Stimulated activated naive CD4-positive, alpha-beta T cell treated with Interleukin-2 at 50 U/mL for 16 hours (primary cell): ENCODE data around the gene CEP112.

Source experiments
- DNase-seq: peaks from one replicate; lab custom pipeline; 2025; lab: John Stamatoyannopoulos, UW

The CEP112 gene

DNA sequence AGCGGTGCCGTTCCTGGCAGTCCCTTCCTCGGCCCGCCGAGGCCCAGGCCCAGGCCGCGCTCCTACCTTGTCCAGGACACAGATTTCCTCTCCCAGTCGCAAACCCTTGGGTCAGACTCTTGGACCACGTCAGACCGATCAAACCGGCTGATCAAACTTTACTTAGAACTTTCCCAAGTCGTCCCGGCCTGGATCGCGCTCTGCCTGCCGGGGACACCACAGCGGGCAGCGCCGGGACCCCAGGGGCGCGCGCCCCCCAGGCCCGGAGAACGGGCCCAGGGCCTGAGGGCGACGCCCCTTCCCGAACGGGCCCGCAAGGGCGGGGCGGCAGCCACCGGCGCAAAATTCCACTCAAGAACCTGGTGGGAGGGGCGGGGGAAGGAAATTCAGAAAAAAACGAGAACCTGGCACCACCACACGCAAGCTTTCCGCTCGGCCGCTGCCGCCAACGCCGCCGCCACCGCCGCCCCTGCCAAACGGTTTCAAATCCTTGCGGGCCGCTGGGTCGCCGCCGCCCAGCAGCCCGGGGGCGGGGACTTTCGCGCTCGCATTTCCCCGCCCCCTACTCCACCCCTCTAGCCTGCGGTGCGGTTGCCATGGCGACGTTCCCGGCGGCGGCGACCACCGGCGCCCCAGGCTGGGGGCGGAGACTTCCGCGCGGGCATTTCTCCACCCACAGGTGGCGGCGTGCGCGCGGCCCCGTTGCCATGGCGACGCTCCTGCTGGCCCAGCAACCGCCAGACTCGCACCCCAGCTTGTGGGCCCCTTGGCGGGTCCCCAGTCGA lies at the start of gene CEP112:
Gene CEP112 (minus strand): TSS at position 541 of the 785 bp plus-strand sequence.
- peak; percentile 81 for DNase-seq

DNA sequence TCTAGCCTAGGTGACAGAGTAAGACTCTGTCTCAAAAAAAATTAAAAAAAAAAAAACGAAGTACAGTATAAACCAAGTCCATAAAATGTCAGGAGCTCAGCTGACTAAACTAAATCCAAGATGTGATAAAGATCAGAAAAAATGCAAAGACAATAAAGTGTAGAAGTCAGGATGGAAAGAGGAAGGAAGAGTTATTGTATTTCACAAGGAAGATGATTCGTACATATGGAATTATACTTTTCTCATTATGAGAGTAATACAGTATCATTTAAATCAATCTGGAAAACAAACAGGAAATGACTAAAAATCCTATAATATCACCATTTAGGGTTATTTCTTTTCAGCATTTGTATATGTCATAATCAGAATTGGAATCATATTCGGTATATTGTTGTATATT lies 48.7 kb upstream of the CEP112 start:
- DNase-seq, result no peak

DNA sequence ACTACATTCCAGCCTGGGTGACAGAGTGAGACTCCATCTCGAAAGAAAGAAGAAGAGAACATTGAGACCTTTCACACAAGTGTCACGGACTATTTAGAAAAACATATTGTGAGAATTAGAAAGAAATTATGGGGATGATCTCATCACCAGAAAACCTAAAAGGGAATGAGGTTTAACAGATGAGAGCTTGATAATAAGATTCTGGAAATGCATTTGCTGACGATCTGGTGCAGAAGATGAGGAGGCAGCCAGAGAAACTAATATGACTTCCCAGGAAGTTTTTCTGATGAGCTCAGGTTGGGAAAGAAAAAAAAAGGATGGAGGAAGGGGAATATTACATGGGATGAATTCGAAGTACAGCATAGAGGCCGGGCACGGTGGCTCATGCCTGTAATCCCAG lies 48.1 kb upstream of the CEP112 start:
- DNase-seq, result no peak

DNA sequence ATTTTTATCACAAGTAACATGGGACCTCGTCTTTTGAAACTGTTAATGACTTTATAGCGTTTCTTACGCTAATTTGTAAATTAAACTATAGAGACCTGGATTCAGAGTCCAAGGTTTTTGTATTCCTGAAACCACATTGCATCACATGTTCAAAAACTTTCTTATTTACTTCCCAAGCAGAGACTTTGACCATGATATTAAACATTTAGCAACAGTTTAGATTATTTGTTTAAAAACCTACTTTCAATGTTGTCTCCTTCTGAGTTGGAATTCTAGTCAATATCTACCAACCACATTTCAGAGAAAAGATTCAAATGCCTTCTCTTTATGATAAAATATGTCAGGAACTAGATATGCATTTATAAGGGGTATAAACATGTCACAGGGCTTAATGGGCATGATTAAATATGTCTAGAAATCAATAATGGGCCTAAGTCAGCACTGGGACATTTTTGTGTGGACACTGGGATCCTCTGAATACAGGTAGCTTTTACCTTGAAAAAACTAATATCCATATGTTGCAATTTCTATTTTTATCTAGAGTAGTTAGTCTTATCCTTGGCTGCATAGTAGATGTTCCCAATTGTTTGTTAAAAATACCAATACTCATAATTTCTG lies 43.6 kb upstream of the CEP112 start:
- no peak for DNase-seq

DNA sequence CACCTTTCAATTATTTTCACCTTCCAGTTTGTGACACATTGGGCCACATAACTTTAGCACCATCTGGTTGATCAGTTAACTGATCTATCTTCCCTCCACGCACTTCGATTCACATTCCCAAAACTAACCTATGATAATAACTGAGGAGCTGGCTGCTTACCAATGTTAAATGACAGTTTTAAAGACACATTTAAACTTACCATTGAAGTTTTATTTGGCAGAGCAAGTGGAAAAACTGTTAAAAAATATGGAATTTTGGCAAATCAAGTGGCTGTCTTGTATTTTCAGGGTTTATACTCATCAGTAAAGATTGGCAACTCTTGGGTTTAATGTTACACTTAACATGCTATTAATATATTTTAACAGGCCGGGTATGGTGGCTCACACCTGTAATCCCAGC lies 42.7 kb upstream of the CEP112 start:
- no peak for DNase-seq

DNA sequence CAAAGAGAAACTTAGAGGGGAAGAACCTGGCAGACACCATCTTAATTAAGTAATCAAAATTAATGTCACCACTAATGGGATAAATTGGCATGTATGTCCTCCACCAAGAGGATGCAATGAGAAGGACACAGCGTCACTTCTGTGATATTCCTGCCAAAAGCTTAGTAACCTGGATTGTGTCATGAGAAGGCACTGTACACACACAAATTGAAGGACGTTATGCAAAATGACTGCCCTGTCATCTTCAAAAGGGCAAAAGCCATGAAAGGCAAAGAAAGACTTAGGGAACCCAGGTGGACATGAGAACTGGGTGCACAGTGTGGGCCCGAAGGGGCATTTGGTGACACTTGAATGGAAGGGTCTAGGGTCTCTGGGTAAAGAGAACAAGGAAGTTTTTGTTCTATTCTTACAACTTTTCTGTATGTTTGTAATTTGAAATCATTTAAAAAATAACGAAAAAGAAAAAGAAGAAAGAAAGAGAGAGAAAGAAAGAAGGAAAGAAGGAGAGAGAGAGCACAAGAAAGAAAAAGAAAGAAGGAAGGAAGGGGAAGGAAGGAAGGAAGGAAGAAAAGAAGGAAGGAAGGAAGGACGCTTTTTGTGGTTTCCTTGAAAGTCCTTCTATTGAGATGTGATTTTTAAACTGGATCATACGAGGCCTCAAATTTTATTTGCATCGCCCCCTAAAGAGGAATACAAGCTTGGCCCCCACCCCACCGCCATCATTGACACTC lies 41.3 kb upstream of the CEP112 start:
- DNase-seq, result no peak

DNA sequence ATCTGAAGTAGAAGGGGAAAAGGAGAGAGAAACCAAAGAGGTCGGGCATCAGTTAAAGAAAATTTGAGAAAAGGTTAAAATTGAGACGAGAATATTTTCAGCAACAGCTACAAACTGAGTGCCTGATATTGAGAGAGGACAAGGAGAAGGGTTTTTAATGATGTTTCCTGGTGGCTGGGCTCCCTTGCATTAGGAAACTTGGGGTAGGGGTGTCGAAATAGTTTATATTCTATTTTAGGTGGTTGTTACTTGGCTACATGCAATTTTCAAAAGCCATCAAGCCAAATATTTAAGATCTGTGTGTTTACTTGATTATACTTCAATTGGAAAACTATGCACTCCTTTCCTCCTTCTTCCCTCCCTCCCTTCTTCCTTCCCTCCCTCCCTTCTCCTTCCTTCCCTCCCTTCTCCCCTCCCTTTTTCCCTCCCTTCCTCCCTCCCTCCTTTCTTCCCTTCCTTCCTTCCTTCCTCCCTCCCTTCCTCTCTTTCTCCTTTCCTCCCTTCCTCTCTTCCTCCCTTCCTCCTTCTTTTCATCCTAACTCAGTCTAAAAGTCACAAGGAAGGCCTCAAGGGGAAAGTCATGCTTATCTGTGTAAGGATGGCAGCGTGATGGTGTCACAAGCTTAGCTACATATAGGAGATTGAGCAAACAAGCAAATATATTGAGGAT lies 39.1 kb upstream of the CEP112 start:
- DNase-seq, result no peak

DNA sequence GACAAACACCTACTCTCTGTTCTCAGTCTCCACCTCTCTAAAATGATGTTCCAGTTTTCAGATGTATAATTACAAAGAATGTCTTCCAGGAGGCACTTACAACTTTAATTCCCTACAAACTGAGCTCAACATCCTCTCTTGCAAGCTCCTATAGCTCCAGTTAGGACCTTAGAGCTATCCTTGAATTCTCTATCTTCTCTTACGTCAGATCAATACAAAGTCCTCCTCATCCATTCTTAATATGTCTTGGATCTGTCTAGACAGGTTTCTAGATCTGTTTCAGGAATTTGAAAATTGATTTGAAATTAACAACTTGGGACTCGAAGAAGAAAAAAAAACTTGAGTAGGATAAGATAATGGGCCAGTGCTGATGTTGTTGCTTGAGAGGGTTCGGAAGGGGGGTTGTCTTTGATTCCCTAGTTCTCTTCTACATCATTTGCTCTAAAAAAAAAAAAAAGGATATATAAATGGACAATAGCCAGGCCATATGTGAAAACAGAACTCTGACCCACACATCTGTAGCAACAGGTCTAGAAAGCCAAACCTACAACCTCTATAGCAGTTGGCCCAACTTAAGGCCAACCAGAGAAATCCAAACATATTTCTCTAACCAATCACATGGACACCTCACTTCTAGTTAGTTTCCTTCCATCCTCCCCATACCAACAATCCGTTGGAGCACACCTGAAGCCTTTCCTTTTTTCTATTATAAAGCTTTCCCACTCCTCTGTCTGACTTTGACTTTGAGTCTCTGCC lies 38.0 kb upstream of the CEP112 start:
- DNase-seq, result no peak

DNA sequence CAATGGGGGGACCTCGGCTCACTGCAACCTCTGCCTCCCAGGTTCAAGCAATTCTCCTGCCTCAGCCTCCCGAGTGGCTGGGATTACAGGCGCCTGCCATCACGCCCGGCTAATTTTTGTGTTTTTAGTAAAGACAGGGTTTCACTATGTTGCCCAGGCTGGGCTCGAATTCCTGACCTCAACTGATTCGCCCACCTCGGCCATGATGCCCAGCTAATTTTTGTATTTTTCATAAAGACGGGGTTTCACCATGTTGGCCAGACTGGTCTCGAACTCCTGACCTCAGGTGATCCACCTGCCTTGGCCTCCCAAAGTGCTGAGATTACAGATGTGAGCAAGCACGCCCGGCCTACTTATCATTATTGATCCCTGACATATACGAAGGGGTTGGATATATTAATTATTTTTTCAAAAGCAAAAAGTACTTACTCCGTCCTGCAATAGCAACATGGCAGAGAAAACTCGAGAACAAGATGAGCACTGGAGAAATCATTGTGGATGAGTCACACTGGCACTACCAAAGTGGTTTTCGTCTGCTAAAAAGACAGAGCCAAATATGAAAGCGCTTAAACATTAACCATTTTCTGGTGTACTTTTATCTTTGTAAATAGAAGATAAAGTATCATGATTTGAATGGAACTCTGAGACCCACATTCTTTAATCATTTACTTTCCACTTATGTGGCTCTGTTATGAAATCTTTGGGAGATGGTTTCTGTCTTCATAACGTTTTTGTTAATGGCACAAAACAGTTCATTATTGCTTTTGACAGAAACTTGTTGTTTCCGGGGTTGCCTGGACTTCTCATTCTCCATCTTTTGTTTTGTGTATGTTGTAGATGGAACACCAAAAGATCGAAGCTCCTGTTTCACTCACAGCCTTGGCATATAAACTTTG lies 37.2 kb upstream of the CEP112 start, which contains the start of gene APOH:
Gene APOH (minus strand): TSS at position 529 of the 896 bp plus-strand sequence. CDS start 36 bp downstream, at position 493.
- DNase-seq, result no peak

DNA sequence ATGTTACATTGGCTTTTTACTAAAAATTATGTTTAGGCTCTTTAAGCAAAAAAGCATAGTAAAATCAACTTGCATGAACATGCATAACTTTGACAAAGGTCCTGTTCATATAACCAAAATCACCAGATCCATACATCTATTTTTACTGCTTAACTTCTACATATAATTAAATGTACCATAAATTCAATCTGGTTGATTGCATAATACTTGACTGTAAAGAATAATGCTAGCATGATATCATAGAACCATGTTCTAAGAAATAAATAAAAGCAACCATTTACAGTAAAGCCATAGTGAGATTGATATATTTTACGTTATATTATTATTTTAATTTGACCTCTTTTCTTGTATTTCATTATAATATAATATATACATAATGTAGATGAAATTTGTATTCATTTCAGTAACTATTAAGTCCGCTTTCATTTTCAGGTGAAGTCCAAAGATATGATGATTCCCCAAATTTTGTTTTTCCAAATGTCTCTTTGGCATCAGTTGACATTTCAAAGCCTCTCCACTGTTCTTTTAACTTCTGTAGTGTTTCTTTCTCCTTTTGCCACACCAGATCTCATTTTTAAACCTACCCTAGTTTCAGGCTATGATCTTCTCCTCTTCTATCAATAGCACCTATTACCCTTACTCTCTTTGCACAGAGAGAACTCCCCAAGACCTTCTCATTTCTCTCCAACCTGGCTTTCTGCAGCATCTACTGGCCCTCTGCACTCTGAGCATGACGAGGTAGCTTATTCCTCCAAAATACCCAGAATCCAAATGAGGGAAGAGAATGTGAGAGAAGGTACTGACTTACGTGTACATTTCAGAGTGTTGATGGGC lies 35.5 kb upstream of the CEP112 start:
- no peak for DNase-seq

DNA sequence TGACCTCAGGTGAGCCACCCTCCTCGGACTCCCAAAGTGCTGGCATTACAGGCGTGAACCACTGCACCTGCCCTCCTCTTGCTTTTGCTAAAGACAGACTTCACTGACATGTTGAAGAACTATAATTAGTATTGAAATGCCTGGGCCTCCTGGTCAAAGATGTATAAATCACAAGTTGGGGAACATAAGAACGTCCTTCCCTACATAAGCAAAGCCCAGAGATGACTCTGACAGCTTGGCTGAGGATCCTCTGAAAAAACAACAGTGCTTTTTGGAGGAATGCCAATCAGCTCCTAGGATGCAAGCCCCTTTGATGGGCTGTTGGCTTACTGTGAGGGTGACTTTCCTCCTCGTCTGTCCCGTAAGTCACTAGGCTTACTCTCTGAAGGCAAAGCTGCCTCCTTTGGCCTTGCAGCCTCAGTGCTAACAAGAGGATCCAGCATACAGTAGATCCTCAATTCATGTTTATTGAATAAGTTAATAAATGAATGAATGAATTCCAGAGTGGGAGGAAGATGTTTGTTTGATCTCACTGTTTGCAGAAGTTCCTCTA lies 30.9 kb upstream of the CEP112 start:
- no peak for DNase-seq

DNA sequence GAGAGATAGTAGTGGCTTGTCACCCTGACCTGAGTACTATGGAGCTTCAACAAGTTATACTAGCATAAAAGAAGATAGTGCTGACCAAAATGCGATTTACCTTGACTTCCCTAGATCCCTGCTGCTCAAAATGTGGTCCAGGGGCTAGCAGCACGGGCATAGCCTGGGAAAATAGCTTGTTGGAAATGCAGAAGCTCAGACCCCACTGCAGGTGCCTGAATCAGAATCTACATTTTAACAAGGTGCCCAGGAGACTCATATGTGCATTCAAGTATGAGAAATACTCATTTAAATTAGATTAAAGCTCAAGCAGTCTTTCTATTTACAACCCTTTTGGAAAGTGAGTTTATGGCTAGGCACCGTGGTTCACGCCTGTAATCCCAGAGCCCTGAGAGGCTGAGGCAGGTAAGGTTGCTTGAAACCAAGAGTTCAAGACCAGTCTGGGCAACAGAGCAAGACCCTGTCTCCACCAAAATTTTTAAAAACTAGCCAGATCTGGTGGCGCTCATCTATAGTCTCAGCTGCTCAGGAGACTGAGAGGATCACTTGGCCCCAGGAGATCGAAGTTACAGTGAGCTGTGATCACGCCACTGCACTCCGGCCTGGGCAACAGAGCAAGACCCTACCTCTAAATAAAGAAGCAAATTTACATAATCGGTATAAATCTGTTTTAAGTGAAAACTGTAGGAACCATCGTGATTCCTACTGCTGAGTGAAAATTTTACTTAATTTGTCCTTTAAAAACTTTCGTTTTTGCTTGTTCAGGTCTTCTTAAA lies 30.0 kb upstream of the CEP112 start:
- DNase-seq, result no peak

DNA sequence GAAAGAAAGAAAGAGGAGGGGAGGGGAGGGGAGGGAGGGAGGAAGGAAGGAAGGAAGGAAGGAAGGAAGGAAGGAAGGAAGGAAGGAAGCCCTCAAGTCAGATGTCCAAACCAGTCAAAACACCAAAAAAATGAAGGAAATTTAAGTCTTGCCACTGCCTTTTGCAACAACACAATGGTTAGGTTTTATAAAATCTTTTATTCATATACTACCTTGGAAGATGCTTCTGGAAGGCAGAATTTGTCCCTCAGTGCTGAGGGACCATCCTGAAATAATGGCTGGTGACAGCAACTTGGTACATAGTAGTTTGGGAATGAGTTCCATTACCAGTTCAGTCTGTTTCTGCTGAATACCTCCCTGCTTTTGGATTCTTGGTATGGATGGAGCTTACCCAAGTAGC lies 29.4 kb upstream of the CEP112 start:
- no peak for DNase-seq

DNA sequence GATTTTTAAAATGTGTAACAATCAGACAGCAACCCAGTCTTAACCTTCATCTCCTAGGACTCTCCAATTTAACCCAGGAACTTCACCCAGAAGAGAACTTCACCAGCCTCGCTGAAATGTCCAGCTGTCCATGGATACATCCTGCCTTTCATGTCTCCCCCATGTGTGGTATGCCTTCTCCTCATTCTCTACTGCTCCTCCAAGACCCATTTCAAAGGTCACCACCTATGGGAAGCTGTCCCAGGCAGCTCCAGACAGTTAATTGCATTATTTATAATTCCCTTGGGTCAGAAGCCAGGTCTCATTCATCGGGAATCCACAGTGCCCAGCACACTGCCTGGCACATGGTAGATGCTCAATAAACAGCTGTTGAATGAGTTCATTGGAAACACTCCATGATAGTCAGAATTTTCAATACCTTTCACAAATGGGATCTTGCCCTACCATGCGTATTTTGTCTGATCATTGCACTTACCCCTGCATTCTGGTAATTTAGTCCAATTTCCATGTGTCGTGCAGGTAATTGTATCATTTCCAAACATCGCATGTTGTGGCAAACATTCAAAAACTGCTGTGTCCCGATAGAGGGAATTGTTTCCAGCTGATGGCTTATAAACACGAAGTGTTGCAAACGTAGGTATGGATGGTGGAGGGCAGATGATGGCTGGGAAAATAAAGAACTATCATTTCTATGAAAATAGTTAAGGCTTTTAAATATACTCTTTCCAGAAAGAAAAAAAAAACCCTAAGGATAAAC lies 28.3 kb upstream of the CEP112 start:
- DNase-seq, result no peak

DNA sequence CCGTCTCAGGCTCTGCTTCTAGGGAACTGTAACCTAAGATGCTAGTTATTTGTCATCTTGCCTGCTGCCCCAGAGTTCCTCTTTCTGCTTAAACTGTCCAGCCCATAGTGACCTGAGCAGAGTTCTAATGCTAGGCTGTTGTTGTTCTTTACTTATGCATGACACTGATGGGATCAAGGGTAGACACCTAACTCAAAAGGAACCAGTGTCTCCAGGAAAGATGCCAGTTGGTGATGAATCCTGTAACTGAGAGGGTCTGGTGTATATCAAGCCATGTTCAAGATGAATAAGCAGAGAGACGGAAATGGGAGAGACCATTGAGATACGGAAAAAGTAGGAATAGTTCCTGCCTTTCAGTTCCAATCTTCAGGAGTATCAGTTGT lies 23.6 kb upstream of the CEP112 start:
- no peak for DNase-seq

DNA sequence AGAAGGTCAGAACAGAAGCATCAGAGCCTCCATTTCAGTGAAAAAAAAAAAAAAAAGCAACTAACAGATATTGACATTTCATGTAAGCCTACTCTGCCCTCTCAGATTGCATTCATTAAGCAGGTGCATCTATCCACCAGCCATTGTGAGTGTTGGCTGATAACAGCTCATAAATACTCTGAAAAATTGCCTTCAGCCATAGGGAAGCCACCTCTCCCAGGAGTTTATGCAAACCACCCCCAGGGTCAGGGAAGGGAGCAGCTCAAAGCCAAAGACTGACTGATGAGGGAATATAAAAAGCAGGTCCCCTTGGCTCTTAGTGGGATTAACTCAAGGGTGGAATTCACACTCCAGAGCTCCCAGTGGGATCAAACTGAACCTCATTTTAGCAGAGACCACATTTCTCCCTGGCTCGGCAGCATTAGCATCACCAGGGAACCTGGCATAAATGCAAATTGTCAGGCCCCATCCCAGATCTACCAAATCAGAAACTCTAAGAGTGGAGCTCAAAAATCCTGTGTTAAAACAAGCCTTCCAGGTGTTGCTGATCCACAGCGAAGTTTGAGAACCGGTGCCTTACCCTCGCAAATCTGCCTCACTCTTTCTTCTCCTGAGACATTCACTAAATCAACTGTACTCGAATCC lies 23.1 kb upstream of the CEP112 start:
- DNase-seq, result no peak

DNA sequence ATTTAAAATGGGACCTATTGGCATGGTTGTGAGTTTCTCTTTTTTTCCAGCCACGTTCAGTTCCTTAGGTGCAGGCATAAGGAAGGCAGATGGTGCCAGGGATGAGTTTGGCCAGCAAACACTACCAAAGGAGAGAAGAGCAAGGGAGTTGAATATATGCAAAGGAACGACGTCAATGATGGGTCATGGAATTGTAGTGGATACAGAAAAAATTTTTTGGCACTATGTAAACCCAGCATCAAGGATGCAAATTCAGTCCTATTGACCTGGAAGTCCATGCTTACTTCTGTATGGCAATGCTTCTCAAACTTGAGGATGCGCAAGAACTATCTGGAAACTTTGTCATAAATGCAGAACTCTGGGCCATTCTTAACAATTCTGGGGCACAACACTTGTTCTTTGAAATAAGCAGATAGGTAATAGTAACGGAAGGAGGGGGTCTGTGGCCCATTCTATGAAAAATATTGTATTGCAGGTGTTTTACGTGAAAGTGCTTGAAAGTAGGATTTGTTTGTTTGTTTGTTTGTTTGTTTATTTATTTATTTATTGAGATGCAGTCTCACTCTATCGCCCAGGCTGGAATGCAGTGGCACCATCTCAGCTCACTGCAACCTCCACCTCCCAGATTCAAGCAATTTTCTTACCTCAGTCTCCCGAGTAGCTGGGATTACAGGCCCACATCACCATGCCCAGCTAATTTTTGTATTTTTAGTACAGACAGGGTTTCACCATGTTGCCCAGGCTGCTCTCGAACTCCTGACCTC lies 19.3 kb upstream of the CEP112 start:
- no peak for DNase-seq
